SK-N-SH treated with all-trans-retinoic acid at 6 μM for 48 hours (cell line): ENCODE measurements around the gene CDKN2A.

Experiments
- ATAC-seq: fragments of 200-7000 bp; cut with Tn5 transposase; 3 replicates; pipeline ENCODE4 v1.9.1; 2020; ENCODE audit warnings: mild to moderate bottlenecking, moderate library complexity
- ARNTL ChIP-seq: fragments of 450-650 bp; formaldehyde crosslinking; IDR thresholded peaks from 2 replicates; pipeline ENCODE4 v1.5.0; 2020; ENCODE audit warnings: low read depth, mild to moderate bottlenecking, moderate library complexity, borderline replicate concordance
- BACH2 ChIP-seq: fragments of 250-450 bp; sonication (Bioruptor Pico); IDR thresholded peaks from 2 replicates; pipeline ENCODE4 v1.9.0; 2021; ENCODE audit warnings: mild to moderate bottlenecking, borderline replicate concordance
- CREB5 ChIP-seq: fragments of 250-450 bp; sonication (Bioruptor Pico); IDR thresholded peaks from 2 replicates; pipeline ENCODE4 v1.5.1; 2020; ENCODE audit warnings: low read depth, mild to moderate bottlenecking, moderate library complexity
- CSDC2 ChIP-seq: fragments of 250-450 bp; sonication (Bioruptor Pico); IDR thresholded peaks from 2 replicates; pipeline ENCODE4 v1.5.0; 2020; ENCODE audit warnings: mild to moderate bottlenecking, moderate library complexity
- CSRNP3 ChIP-seq: fragments of 250-450 bp; sonication (Bioruptor Pico); IDR thresholded peaks from 2 replicates; pipeline ENCODE4 v1.5.1; 2021; ENCODE audit warnings: mild to moderate bottlenecking, moderate library complexity
- ESRRG ChIP-seq: fragments of 250-450 bp; sonication (Bioruptor Pico); IDR thresholded peaks from 2 replicates; pipeline ENCODE4 v1.6.1; 2021; ENCODE audit warnings: mild to moderate bottlenecking
- GLIS3 ChIP-seq: fragments of 250-450 bp; sonication (Bioruptor Pico); IDR thresholded peaks from 2 replicates; pipeline ENCODE4 v1.5.0; 2020; ENCODE audit warnings: mild to moderate bottlenecking, moderate library complexity
- PATZ1 ChIP-seq: fragments of 250-450 bp; sonication (Bioruptor Pico); IDR thresholded peaks from 2 replicates; pipeline ENCODE4 v1.8.0; 2020; ENCODE audit warnings: mild to moderate bottlenecking, moderate library complexity, borderline replicate concordance
- POU6F1 ChIP-seq: fragments of 250-450 bp; sonication (Bioruptor Pico); IDR thresholded peaks from 2 replicates; pipeline ENCODE4 v1.8.0; 2021; ENCODE audit warnings: low read depth, mild to moderate bottlenecking, moderate library complexity, borderline replicate concordance
- RARB ChIP-seq: fragments of 250-450 bp; sonication (Bioruptor Pico); IDR thresholded peaks from 2 replicates; pipeline ENCODE4 v1.8.0; 2021; ENCODE audit warnings: mild to moderate bottlenecking, moderate library complexity
- SNAI2 ChIP-seq: fragments of 250-450 bp; sonication (Bioruptor Pico); IDR thresholded peaks from 2 replicates; pipeline ENCODE4 v1.5.0; 2020; ENCODE audit warnings: mild to moderate bottlenecking, moderate library complexity
- TCF4 ChIP-seq: fragments of 250-450 bp; sonication (Bioruptor Pico); IDR thresholded peaks from 2 replicates; pipeline ENCODE4 v1.8.0; 2021; ENCODE audit warnings: mild to moderate bottlenecking, moderate library complexity, borderline replicate concordance
- TOX ChIP-seq: fragments of 250-450 bp; sonication (Bioruptor Pico); IDR thresholded peaks from 2 replicates; pipeline ENCODE4 v1.8.0; 2021; ENCODE audit warnings: mild to moderate bottlenecking, moderate library complexity, borderline replicate concordance
- TSHZ2 ChIP-seq: fragments of 250-450 bp; sonication (Bioruptor Pico); IDR thresholded peaks from 2 replicates; pipeline ENCODE4 v1.5.0; 2020; ENCODE audit warnings: mild to moderate bottlenecking, moderate library complexity
- ZC3H10 ChIP-seq: fragments of 250-450 bp; sonication (Bioruptor Pico); IDR thresholded peaks from 2 replicates; pipeline ENCODE4 v1.5.1; 2021; ENCODE audit warnings: mild to moderate bottlenecking, moderate library complexity
- ZFP30 ChIP-seq: fragments of 450-650 bp; formaldehyde crosslinking; IDR thresholded peaks from 2 replicates; pipeline ENCODE4 v1.5.0; 2022; ENCODE audit warnings: mild to moderate bottlenecking, moderate library complexity
- ZNF565 ChIP-seq: fragments of 450-650 bp; formaldehyde crosslinking; conservative IDR thresholded peaks from 2 replicates; pipeline ENCODE4 v1.5.0; 2020; ENCODE audit warnings: low read depth, mild to moderate bottlenecking, moderate library complexity
- ZNF70 ChIP-seq: fragments of 450-650 bp; formaldehyde crosslinking; IDR thresholded peaks from 2 replicates; pipeline ENCODE4 v1.5.0; 2020; ENCODE audit warnings: mild to moderate bottlenecking, moderate library complexity
- ZNF8 ChIP-seq: fragments of 450-650 bp; formaldehyde crosslinking; IDR thresholded peaks from 2 replicates; pipeline ENCODE4 v1.5.0; 2020; ENCODE audit warnings: mild to moderate bottlenecking, moderate library complexity

Gene CDKN2A

GRCh38 chr9:21933865-21934264, 60.3 kb downstream of the CDKN2A start:
- ATAC-seq = no peak
- TF ChIP-seq TOX (no peak), ZC3H10 (CRISPR knock-in tag) (no peak), RARB (no peak), ZFP30 (CRISPR knock-in tag) (no peak), BACH2 (CRISPR knock-in tag) (no peak), CSRNP3 (no peak)

GRCh38 chr9:21933281-21933680, 60.9 kb downstream of the CDKN2A start:
- ATAC-seq = no peak
- no peak for TF ChIP-seq SNAI2 (CRISPR knock-in tag)
- no peak for TF ChIP-seq CSDC2 (CRISPR knock-in tag)
- TF ChIP-seq ZNF70 (CRISPR knock-in tag) = no peak
- TF ChIP-seq, all 23 proteins: peak for 0

GRCh38 chr9:21931428-21931827, 62.8 kb downstream of the CDKN2A start:
- ATAC-seq = no peak

GRCh38 chr9:21927752-21928151, 66.4 kb downstream of the CDKN2A start:
- no peak for TF ChIP-seq ZNF8 (CRISPR knock-in tag)
- TF ChIP-seq POU6F1 (CRISPR knock-in tag) = no peak
- no peak for TF ChIP-seq ESRRG
- no peak for TF ChIP-seq CSRNP3
- TF ChIP-seq ZC3H10 (CRISPR knock-in tag) = no peak
- TF ChIP-seq PATZ1 = no peak
- no peak for TF ChIP-seq ARNTL (CRISPR knock-in tag)
- no peak for TF ChIP-seq SNAI2 (CRISPR knock-in tag)
- TF ChIP-seq TCF4 (CRISPR knock-in tag) = no peak
- TF ChIP-seq TOX = no peak
- TF ChIP-seq GLIS3 (CRISPR knock-in tag) = no peak
- ATAC-seq = no peak

More at GRCh38 chr9:21931428-21931827, 62.8 kb downstream of the CDKN2A start:
- TF ChIP-seq ESRRG (no peak), CSRNP3 (no peak), TCF4 (CRISPR knock-in tag) (no peak), ZC3H10 (CRISPR knock-in tag) (no peak), ZNF8 (CRISPR knock-in tag) (no peak)

GRCh38 chr9:21923694-21924093, 70.5 kb downstream of the CDKN2A start:
- ATAC-seq = no peak
- TF ChIP-seq ZNF565 (CRISPR knock-in tag) (no peak), ZFP30 (CRISPR knock-in tag) (no peak), BACH2 (CRISPR knock-in tag) (no peak), TOX (no peak), CREB5 (CRISPR knock-in tag) (no peak), ZC3H10 (CRISPR knock-in tag) (no peak), RARB (no peak), GLIS3 (CRISPR knock-in tag) (no peak), CSRNP3 (no peak), TSHZ2 (CRISPR knock-in tag) (no peak)
